K562 (cell line): Measurements from ENCODE around the gene USP44. TPM values are rescaled to one million over a fixed set of nuclear protein-coding genes. Genes with fewer than 3 reads are reported as not detected.

Source experiments
- ATAC-seq: fragments of 200-7000 bp; cut with Tn5 transposase; 3 replicates; pipeline ENCODE4 v1.9.1; 2020; ENCODE audit warnings: moderate library complexity
- BruUV-seq: library from RNA; stranded (reverse); fragments of 400-500 nt; replicated peaks from 2 replicates; lab custom pipeline; 2021; lab: Mats Ljungman, UMichigan
- CTCF ChIA-PET: fragments of 300-600 bp; formaldehyde crosslinking; extraction: SDS; loops from one replicate; lab custom pipeline; 2021; ENCODE audit warnings: low intra/inter-chr PET ratio; lab: Yijun Ruan, JAX
- POLR2A ChIA-PET: fragments of 300-600, 350-650 bp; sonication (Branson Sonifier 250); formaldehyde crosslinking; extraction: SDS; loops from one replicate; lab custom pipeline; 2021; ENCODE audit warnings: antibody characterized with exemption, inconsistent platforms; lab: Yijun Ruan, JAX
- DNase-seq, 4 experiments: peaks; one replicate each; pipeline versions ENCODE4 v3.0.0 to v3.0.0-alpha.2; 2011 to 2018; ENCODE audit warnings: low spot score in 3 of 4, mixed read lengths in 3 of 4; ENCODE audit errors: extremely low read depth in 1 of 4
- FAIRE-seq: peaks from 2 replicates; lab custom pipeline; 2011; peaks lifted over from hg19 to GRCh38; lab: Jason Lieb, UNC
- H2AFZ ChIP-seq: 2 replicates; pipeline ENCODE4 v1.6.0; 2011; ENCODE audit warnings: low read depth, low read length, control low read depth, inconsistent platforms
- H3K27ac ChIP-seq: fragments of 200-600 bp; 3 replicates; pipeline ENCODE4 v1.8.0; 2011; ENCODE audit warnings: low read depth, mild to moderate bottlenecking, control low read depth, inconsistent platforms, low read length, moderate library complexity, mixed read lengths; ENCODE audit errors: extremely low read depth
- H3K27me3 ChIP-seq, 2 experiments: fragments of 300-600 bp in 1 of 2; 2 replicates in 1 of 2; 3 replicates in 1 of 2; pipeline versions ENCODE4 v1.6.0 to v1.8.0; 2011; ENCODE audit warnings: inconsistent platforms in 2 of 2, low read length in 2 of 2, mild to moderate bottlenecking in 1 of 2, mixed read lengths in 1 of 2, moderate library complexity in 1 of 2; ENCODE audit not compliant: control insufficient read depth in 2 of 2, insufficient read depth in 2 of 2
- H3K36me3 ChIP-seq: fragments of 300-600 bp; 3 replicates; pipeline ENCODE4 v1.8.0; 2011; ENCODE audit warnings: mild to moderate bottlenecking, low read length, inconsistent platforms; ENCODE audit not compliant: control insufficient read depth, insufficient read depth
- H3K4me1 ChIP-seq, 2 experiments: fragments of 200-600 bp in 1 of 2; replicated peaks in 1 of 2; 2 replicates in 1 of 2; 3 replicates in 1 of 2; pipeline versions ENCODE4 v1.5.1 to v1.8.0; 2011; ENCODE audit warnings: inconsistent platforms in 2 of 2, low read length in 2 of 2, mild to moderate bottlenecking in 1 of 2, mixed read lengths in 1 of 2, moderate library complexity in 1 of 2; ENCODE audit not compliant: control insufficient read depth in 2 of 2, insufficient read depth in 2 of 2
- H3K4me2 ChIP-seq: 2 replicates; pipeline ENCODE4 v1.6.1; 2011; ENCODE audit warnings: low read length, control low read depth, inconsistent platforms, mixed read lengths; ENCODE audit not compliant: insufficient read depth
- H3K4me3 ChIP-seq: fragments of 200-600 bp; sonication (generic), shearing (Covaris generic); 2 replicates; pipeline ENCODE4 v1.5.1; 2016; ENCODE audit warnings: control low read depth, inconsistent platforms
- H3K79me2 ChIP-seq: fragments of 200-600 bp; 3 replicates; pipeline ENCODE4 v1.8.0; 2011; ENCODE audit warnings: low read length, inconsistent platforms; ENCODE audit not compliant: control insufficient read depth, insufficient read depth
- H3K9ac ChIP-seq, 2 experiments: 2 replicates each; pipeline versions ENCODE4 v1.6.0 to v1.6.1; 2011; ENCODE audit warnings: low read depth in 2 of 2, low read length in 2 of 2, control low read depth in 1 of 2, inconsistent platforms in 1 of 2, mild to moderate bottlenecking in 1 of 2, mixed read lengths in 1 of 2; ENCODE audit not compliant: insufficient read depth in 1 of 2
- H3K9me1 ChIP-seq: one replicate; pipeline ENCODE4 v1.6.0; 2011; ENCODE audit warnings: inconsistent platforms, mild to moderate bottlenecking, low read length, moderate library complexity; ENCODE audit not compliant: control insufficient read depth, insufficient read depth
- H3K9me3 ChIP-seq: replicated peaks from 2 replicates; pipeline ENCODE4 v1.5.1; 2011; ENCODE audit warnings: low read depth, low read length, inconsistent platforms; ENCODE audit not compliant: control insufficient read depth, insufficient read depth
- H4K20me1 ChIP-seq: replicated peaks from 2 replicates; pipeline ENCODE4 v1.6.1; 2011; ENCODE audit warnings: low read length, inconsistent platforms, mixed read lengths; ENCODE audit not compliant: control insufficient read depth, insufficient read depth
- POLR2A ChIP-seq: fragments of 450-650 bp; conservative IDR thresholded peaks from 2 replicates; pipeline ENCODE4 v1.6.1; 2016
- SMARCB1 ChIP-seq: IDR thresholded peaks from 2 replicates; pipeline ENCODE4 v1.6.1; 2011; ENCODE audit warnings: improper control_type of control experiment, low read depth; ENCODE audit not compliant: insufficient read length
- ZFP30 ChIP-seq: fragments of 250-450 bp; sonication (Bioruptor Pico); IDR thresholded peaks from 2 replicates; pipeline ENCODE4 v1.8.0; 2022; ENCODE audit warnings: moderate library complexity, mild to moderate bottlenecking, inconsistent platforms, borderline replicate concordance
- ZNF212 ChIP-seq: fragments of 450-650 bp; formaldehyde crosslinking; IDR thresholded peaks from 2 replicates; pipeline ENCODE4 v1.4.0; 2020; ENCODE audit warnings: mild to moderate bottlenecking
- ZNF780A ChIP-seq: fragments of 250-450 bp; sonication (Bioruptor Pico); IDR thresholded peaks from 2 replicates; pipeline ENCODE4 v1.5.0; 2021; ENCODE audit warnings: mild to moderate bottlenecking
- WGBS: fragments of 100-300 bp; shearing (Covaris generic); methylation state at CpG from one replicate; pipeline ENCODE4 v1.1.6; 2016; ENCODE audit warnings: low coverage, mixed read lengths; ENCODE audit not compliant: insufficient coverage; ENCODE audit errors: missing lambda C conversion rate; 5-methylcytosine and 5-hydroxymethylcytosine counted together
- in situ Hi-C: fragments of 300-500 bp; cut with MboI; formaldehyde crosslinking; loops from 4 replicates; pipeline ENCODE4 v1.15.0; 2018; ENCODE audit warnings: inconsistent platforms, mixed read lengths
- intact Hi-C: fragments of 100-400 bp; cut with micrococcal nuclease; formaldehyde crosslinking; loops from 2 replicates; pipeline ENCODE4 v1.14.2; 2022
- polyA plus RNA-seq, 8 experiments: library from polyadenylated mRNA; depleted of rRNA in 4 of 8; stranded (reverse) in 5 of 8; unstranded in 3 of 8; fragments of >200 nt; fragmentation: Nextera tagmentation in 2 of 8; fragmentation: Illumina TruSeq in 1 of 8; extraction: Ambion mirVana in 2 of 8; extraction: Trizol in 1 of 8; gene quantifications; 2 replicates each; pipeline versions ENCODE4 v1.2.1 to v1.2.3, GENCODE V29; 2011 to 2014; ENCODE audit warnings: inconsistent platforms in 1 of 8, missing spikeins in 1 of 8
- total RNA-seq, 7 experiments: library from RNA; depleted of rRNA in 6 of 7; stranded (reverse); fragments of >200 nt in 6 of 7; fragmentation: Illumina TruSeq in 2 of 7; extraction: Trizol in 2 of 7; gene quantifications; 2 replicates each; pipeline versions ENCODE4 v1.2.1 to v1.2.3, GENCODE V29; 2011 to 2021; ENCODE audit warnings: low replicate concordance in 1 of 7

USP44 gene
- total and polyA plus RNA-seq, 9 of the 15 experiments (the other 6 are each of a cell fraction or from before 2014, with no cell fraction given) = 2.1 to 5.7 (median 2.8) TPM

GRCh38 chr12:95573951-95574576 lies 22.8 kb upstream of the USP44 start:
- 55% methylated on average over 10 of the region's 10 CpGs for WGBS
- POLR2A ChIA-PET = interaction anchor here (1.0 kb wide), 1 partner anchor 14 kb away, joined by 3 read pairs; no protein-coding TSS in a partner anchor
- H3K4me1 ChIP-seq = no peaks in the 10 kb centered on the region; a peak in 1 of 5 replicates

DNA sequence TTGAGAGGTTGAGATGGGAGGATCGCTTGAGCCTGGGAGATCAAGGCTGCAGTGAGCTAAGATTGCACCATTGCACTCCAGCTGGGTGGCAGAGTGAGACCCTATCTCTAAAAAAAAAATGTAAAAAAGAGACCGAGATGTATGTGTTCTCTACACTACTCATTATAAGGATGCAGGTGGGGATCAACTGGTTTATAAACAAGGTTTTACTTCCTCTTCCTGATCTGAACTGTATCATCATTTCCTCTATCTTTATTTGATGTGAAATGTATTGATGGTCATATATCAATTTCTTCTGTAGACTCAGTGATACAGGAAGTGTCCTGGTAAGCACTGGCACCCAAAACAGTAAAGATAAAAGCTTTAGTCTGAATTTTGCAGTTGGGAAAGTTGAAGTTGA lies 20.1 kb upstream of the USP44 start:
- in situ Hi-C loops (no loop called here), intact Hi-C loops (loop anchor here (10.0 kb wide), 1 partner anchor 1027 kb away; no protein-coding TSS in a partner anchor)
- TF ChIP-seq POLR2A (no peak), ZNF212 (CRISPR knock-in tag) (no peak)
- ATAC-seq (no peak), DNase-seq (no peak), FAIRE-seq (no peak)
- H3K4me2 ChIP-seq = no peak overlapping the region
- H3K79me2 ChIP-seq = no peaks in the 10 kb centered on the region
- POLR2A ChIA-PET = no interaction called here
- no peak overlapping the region for H2AFZ ChIP-seq
- H3K9me1 ChIP-seq = no peaks in the 10 kb centered on the region
- peaks cover 6 to 7% of the 10 kb centered on the region in 2 experiments; a peak in 3 of 5 replicates for H3K27me3 ChIP-seq
- no peak overlapping the region for H3K27ac ChIP-seq
- no peaks in the 10 kb centered on the region; a peak in 2 of 5 replicates for H3K4me1 ChIP-seq
- H3K36me3 ChIP-seq = no peaks in the 10 kb centered on the region
- H3K9me3 ChIP-seq = 0 out of 2 replicates have a peak, but pooled peaks cover 1% of the 10 kb centered on the region
- no peak overlapping the region for H3K9ac ChIP-seq
- no peak overlapping the region for H3K4me3 ChIP-seq
- BruUV-seq = no TSS peak
- 6% methylated on average over 2 of the region's 2 CpGs for WGBS
- no peaks in the 10 kb centered on the region for H4K20me1 ChIP-seq
- CTCF ChIA-PET = no interaction called here

More at GRCh38 chr12:95573951-95574576, 22.8 kb upstream of the USP44 start:
- H3K9me1 ChIP-seq = no peaks in the 10 kb centered on the region
- ATAC-seq = no peak
- H3K9me3 ChIP-seq = no peaks in the 10 kb centered on the region
- no peak overlapping the region for H3K4me2 ChIP-seq
- H2AFZ ChIP-seq = no peak overlapping the region
- no peak overlapping the region for H3K27ac ChIP-seq
- H4K20me1 ChIP-seq = no peaks in the 10 kb centered on the region
- DNase-seq = no peak
- TF ChIP-seq ZFP30 (CRISPR knock-in tag) (no peak), ZNF780A (no peak), SMARCB1 (no peak)
- in situ Hi-C loops (no loop called here), intact Hi-C loops (loop anchor here (10.0 kb wide), 1 partner anchor 1029 kb away; no protein-coding TSS in a partner anchor)
- H3K9ac ChIP-seq = no peak overlapping the region
- BruUV-seq = no TSS peak
- no peaks in the 10 kb centered on the region for H3K79me2 ChIP-seq
- no peak for FAIRE-seq
- no peak overlapping the region for H3K4me3 ChIP-seq
- H3K27me3 ChIP-seq = peaks cover 0 to under 1% of the 10 kb centered on the region in 2 experiments; a peak in 3 of 5 replicates
- no peaks in the 10 kb centered on the region for H3K36me3 ChIP-seq
- CTCF ChIA-PET = no interaction called here
